Caki2 (cell line): ENCODE measurements around the gene USP3. TPM values are rescaled to one million over a fixed set of nuclear protein-coding genes. Genes with fewer than 3 reads are reported as not detected.

ENCODE experiments used
- DNase-seq: peaks from one replicate; pipeline ENCODE4 v3.0.0-alpha.2; 2015; ENCODE audit warnings: low read depth
- in situ Hi-C: cut with HindIII; loops from 2 replicates; pipeline ENCODE4 v1.10.0; 2016; ENCODE audit warnings: low sequenced_read_pairs, low pct_unique_long_range_greater_than_20kb, mixed read lengths
- total RNA-seq: library from RNA; depleted of rRNA; stranded (reverse); fragments of >200 nt; shearing (Covaris generic); gene quantifications from 2 replicates; pipeline ENCODE4 v1.2.3, GENCODE V29; 2014; ENCODE audit warnings: low replicate concordance; rRNA removed

USP3 gene
- total RNA-seq, 1 experiment from 2014 or later: 41.2 TPM

GRCh38 chr15:63640146-63640545 lies 135.8 kb downstream of the USP3 start:
- no peak for DNase-seq
- in situ Hi-C loops: no loop called here

Other genes with a start within 250 kb of the USP3 start
- 3.5 and 5.1 TPM in 2 replicates for gene APH1B, start 227.0 kb upstream of the USP3 start, total RNA-seq
- gene CA12, start 122.7 kb upstream of the USP3 start, total RNA-seq: 194 and 272 TPM in 2 replicates
- gene FBXL22, start 92.8 kb downstream of the USP3 start, total RNA-seq: not detected in 2 replicates